ENCODE measurements around the gene PPP1R13L.

Gene PPP1R13L

GRCh38 chr19:45380107-45380506 is 24.8 kb downstream of the PPP1R13L start:
- Histone ChIP-seq H3K4me2 (no peak overlapping the region), H3K4me1 (ENCODE audit: low read depth, poor library complexity, severe bottlenecking) (peaks cover 5% of the 10 kb centered on the region), H2AFZ (ENCODE audit: low read depth) (no peak overlapping the region), H3K27me3 (ENCODE audit: insufficient read depth, low read depth) (no peaks in the 10 kb centered on the region), H3K9ac (no peak overlapping the region), H3K36me3 (ENCODE audit: insufficient read depth) (no peaks in the 10 kb centered on the region), H4K20me1 (ENCODE audit: insufficient read depth) (no peaks in the 10 kb centered on the region), H3K4me3 (IDR thresholded peaks at IDR 0.05; ENCODE audit: insufficient read depth, low read depth, low read length) (no peak overlapping the region), H3K27ac (no peak overlapping the region), H3K79me2 (ENCODE audit: insufficient read depth, low read depth) (no peaks in the 10 kb centered on the region)
- no peak for TF ChIP-seq CTCF (conservative IDR thresholded peaks at IDR 0.05; ENCODE audit: low read depth, low read length)

GRCh38 chr19:45376045-45376724 is 28.7 kb downstream of the PPP1R13L start:
- H3K4me2 ChIP-seq = no peak overlapping the region
- H3K27me3 ChIP-seq (ENCODE audit: insufficient read depth, low read depth) = no peaks in the 10 kb centered on the region
- H3K36me3 ChIP-seq (ENCODE audit: insufficient read depth) = no peaks in the 10 kb centered on the region
- no peaks in the 10 kb centered on the region for H3K79me2 ChIP-seq (ENCODE audit: insufficient read depth, low read depth)
- H3K4me1 ChIP-seq (ENCODE audit: low read depth, poor library complexity, severe bottlenecking) = peaks cover 8% of the 10 kb centered on the region
- H4K20me1 ChIP-seq (ENCODE audit: insufficient read depth) = no peaks in the 10 kb centered on the region
- no peak overlapping the region for H3K4me3 ChIP-seq (IDR thresholded peaks at IDR 0.05; ENCODE audit: insufficient read depth, low read depth, low read length)
- no peak overlapping the region for H3K9ac ChIP-seq
- TF ChIP-seq CTCF (conservative IDR thresholded peaks at IDR 0.05; ENCODE audit: low read depth, low read length) = no peak
- no peak overlapping the region for H3K27ac ChIP-seq
- H2AFZ ChIP-seq (ENCODE audit: low read depth) = no peak overlapping the region

GRCh38 chr19:45370410-45371204 is 34.3 kb downstream of the PPP1R13L start, which contains the start of gene ERCC2:
TSS of gene ERCC2 (minus strand) at chr19:45370573. CDS start at chr19:45370540, 33 bp downstream.
- H3K4me2 ChIP-seq = peak within 1 kb of the TSS; percentile 95
- no peaks in the 10 kb centered on the region for H4K20me1 ChIP-seq (ENCODE audit: insufficient read depth)
- no peaks in the 10 kb centered on the region for H3K79me2 ChIP-seq (ENCODE audit: insufficient read depth, low read depth)
- peak within 1 kb of the TSS; percentile 79 for H3K27ac ChIP-seq
- no peak for TF ChIP-seq CTCF (conservative IDR thresholded peaks at IDR 0.05; ENCODE audit: low read depth, low read length)
- H3K36me3 ChIP-seq (ENCODE audit: insufficient read depth) = no peaks in the 10 kb centered on the region
- H3K4me1 ChIP-seq (ENCODE audit: low read depth, poor library complexity, severe bottlenecking) = peaks cover 15% of the 10 kb centered on the region
- no peaks in the 10 kb centered on the region for H3K27me3 ChIP-seq (ENCODE audit: insufficient read depth, low read depth)
- H2AFZ ChIP-seq (ENCODE audit: low read depth) = peak within 1 kb of the TSS; percentile 81
- peak within 1 kb of the TSS; percentile 69 for H3K9ac ChIP-seq
- H3K4me3 ChIP-seq (IDR thresholded peaks at IDR 0.05; ENCODE audit: insufficient read depth, low read depth, low read length) = no peak within 1 kb of the TSS

GRCh38 chr19:45368737-45369340 is 36.0 kb downstream of the PPP1R13L start:
- TF ChIP-seq CTCF (conservative IDR thresholded peaks at IDR 0.05; ENCODE audit: low read depth, low read length) = no peak
- H3K4me2 ChIP-seq = peak overlapping the region; percentile 95; the same call in 1 of the 2 replicates
- H3K9ac ChIP-seq = no peak overlapping the region
- H2AFZ ChIP-seq (ENCODE audit: low read depth) = no peak overlapping the region
- H3K79me2 ChIP-seq (ENCODE audit: insufficient read depth, low read depth) = no peaks in the 10 kb centered on the region
- no peaks in the 10 kb centered on the region for H3K27me3 ChIP-seq (ENCODE audit: insufficient read depth, low read depth)
- H3K36me3 ChIP-seq (ENCODE audit: insufficient read depth) = no peaks in the 10 kb centered on the region
- no peak overlapping the region for H3K4me3 ChIP-seq (IDR thresholded peaks at IDR 0.05; ENCODE audit: insufficient read depth, low read depth, low read length)
- H3K27ac ChIP-seq = no peak overlapping the region
- peaks cover 15% of the 10 kb centered on the region for H3K4me1 ChIP-seq (ENCODE audit: low read depth, poor library complexity, severe bottlenecking)
- no peaks in the 10 kb centered on the region for H4K20me1 ChIP-seq (ENCODE audit: insufficient read depth)

All from KMS-11 (cell line).